Measurements from ENCODE around the gene MED15. TPM values are rescaled to one million over a fixed set of nuclear protein-coding genes. Genes with fewer than 3 reads are reported as not detected.

The MED15 gene
- polyA plus RNA-seq, 2 donors, result 31.0 to 55.9 TPM

GRCh38 chr22:20584029-20584871, 76.8 kb downstream of the MED15 start:
- H3K9me3 ChIP-seq (ENCODE audit: control insufficient read depth in 2 of 2, insufficient read depth in 1 of 2, low read depth in 1 of 2, low read length in 1 of 2), result no peaks in the 10 kb centered on the region
- peaks cover 8 to 36% of the 10 kb centered on the region in 2 donors for H3K4me1 ChIP-seq (ENCODE audit: control insufficient read depth in 2 of 2, insufficient read depth in 2 of 2, low read length in 1 of 2)
- H3K4me3 ChIP-seq (ENCODE audit: low read depth in 1 of 2, low read length in 2 of 2), result no peak overlapping the region
- 83 to 90% methylated on average over 12 of the region's 12 CpGs for WGBS, 2 donors
- no peak overlapping the region for H3K27ac ChIP-seq (ENCODE audit: low read depth in 2 of 2, low read length in 1 of 2)
- H3K27me3 ChIP-seq (ENCODE audit: control insufficient read depth in 1 of 2, insufficient read depth in 2 of 2, low read length in 2 of 2), result no peaks in the 10 kb centered on the region
- peaks cover 13 to 78% of the 10 kb centered on the region in 2 donors for H3K36me3 ChIP-seq (ENCODE audit: control insufficient read depth in 2 of 2, insufficient read depth in 2 of 2, low read length in 1 of 2)

- Histone ChIP-seq H3K36me3 (ENCODE audit: control insufficient read depth in 2 of 2, insufficient read depth in 2 of 2, low read length in 1 of 2) (peaks cover 13 to 70% of the 10 kb centered on the region in 2 donors), H3K27me3 (ENCODE audit: control insufficient read depth in 1 of 2, insufficient read depth in 2 of 2, low read length in 2 of 2) (no peaks in the 10 kb centered on the region), H3K4me1 (ENCODE audit: control insufficient read depth in 2 of 2, insufficient read depth in 2 of 2, low read length in 1 of 2) (peaks cover 8 to 39% of the 10 kb centered on the region in 2 donors), H3K9me3 (ENCODE audit: control insufficient read depth in 2 of 2, insufficient read depth in 1 of 2, low read depth in 1 of 2, low read length in 1 of 2) (no peaks in the 10 kb centered on the region), H3K27ac (ENCODE audit: low read depth in 2 of 2, low read length in 1 of 2) (peak overlapping the region in 1 of 2 donors; percentile 27), H3K4me3 (ENCODE audit: low read depth in 1 of 2, low read length in 2 of 2) (no peak overlapping the region)
- 75 to 85% methylated on average over 26 of the region's 26 CpGs for WGBS, 2 donors
Observed at GRCh38 chr22:20584872-20585638, 77.6 kb downstream of the MED15 start.

- Histone ChIP-seq H3K27ac (ENCODE audit: low read depth in 2 of 2, low read length in 1 of 2) (peak overlapping the region in 1 of 2 donors; percentile 45), H3K27me3 (ENCODE audit: control insufficient read depth in 1 of 2, insufficient read depth in 2 of 2, low read length in 2 of 2) (no peaks in the 10 kb centered on the region), H3K4me1 (ENCODE audit: control insufficient read depth in 2 of 2, insufficient read depth in 2 of 2, low read length in 1 of 2) (peaks cover 8 to 40% of the 10 kb centered on the region in 2 donors), H3K36me3 (ENCODE audit: control insufficient read depth in 2 of 2, insufficient read depth in 2 of 2, low read length in 1 of 2) (peaks cover 13 to 65% of the 10 kb centered on the region in 2 donors), H3K9me3 (ENCODE audit: control insufficient read depth in 2 of 2, insufficient read depth in 1 of 2, low read depth in 1 of 2, low read length in 1 of 2) (no peaks in the 10 kb centered on the region), H3K4me3 (ENCODE audit: low read depth in 1 of 2, low read length in 2 of 2) (no peak overlapping the region)
- WGBS, 2 donors, result 67 to 87% methylated on average over 12 of the region's 12 CpGs
Observed at GRCh38 chr22:20585639-20586402, 78.4 kb downstream of the MED15 start.

- H3K27ac ChIP-seq (ENCODE audit: low read depth in 2 of 2, low read length in 1 of 2), result no peak overlapping the region
- H3K4me1 ChIP-seq (ENCODE audit: control insufficient read depth in 2 of 2, insufficient read depth in 2 of 2, low read length in 1 of 2), result peaks cover 8 to 46% of the 10 kb centered on the region in 2 donors
- WGBS, 2 donors, result 56 to 57% methylated on average over 22 of the region's 22 CpGs
Observed at GRCh38 chr22:20586403-20586745, 79.0 kb downstream of the MED15 start.

GRCh38 chr22:20587206-20587958, 80.0 kb downstream of the MED15 start:
- Histone ChIP-seq H3K27ac (ENCODE audit: low read depth in 2 of 2, low read length in 1 of 2) (no peak overlapping the region), H3K9me3 (ENCODE audit: control insufficient read depth in 2 of 2, insufficient read depth in 1 of 2, low read depth in 1 of 2, low read length in 1 of 2) (no peaks in the 10 kb centered on the region), H3K36me3 (ENCODE audit: control insufficient read depth in 2 of 2, insufficient read depth in 2 of 2, low read length in 1 of 2) (peaks cover 13 to 56% of the 10 kb centered on the region in 2 donors), H3K4me3 (ENCODE audit: low read depth in 1 of 2, low read length in 2 of 2) (no peak overlapping the region), H3K4me1 (ENCODE audit: control insufficient read depth in 2 of 2, insufficient read depth in 2 of 2, low read length in 1 of 2) (peaks cover 8 to 52% of the 10 kb centered on the region in 2 donors), H3K27me3 (ENCODE audit: control insufficient read depth in 1 of 2, insufficient read depth in 2 of 2, low read length in 2 of 2) (no peaks in the 10 kb centered on the region)
- 66 to 73% methylated on average over 17 of the region's 17 CpGs for WGBS, 2 donors

More at GRCh38 chr22:20586403-20586745, 79.0 kb downstream of the MED15 start:
- Histone ChIP-seq H3K36me3 (ENCODE audit: control insufficient read depth in 2 of 2, insufficient read depth in 2 of 2, low read length in 1 of 2) (peaks cover 13 to 60% of the 10 kb centered on the region in 2 donors), H3K4me3 (ENCODE audit: low read depth in 1 of 2, low read length in 2 of 2) (no peak overlapping the region), H3K9me3 (ENCODE audit: control insufficient read depth in 2 of 2, insufficient read depth in 1 of 2, low read depth in 1 of 2, low read length in 1 of 2) (no peaks in the 10 kb centered on the region), H3K27me3 (ENCODE audit: control insufficient read depth in 1 of 2, insufficient read depth in 2 of 2, low read length in 2 of 2) (no peaks in the 10 kb centered on the region)

- Histone ChIP-seq H3K36me3 (ENCODE audit: control insufficient read depth in 2 of 2, insufficient read depth in 2 of 2, low read length in 1 of 2) (peaks cover 11 to 49% of the 10 kb centered on the region in 2 donors), H3K27ac (ENCODE audit: low read depth in 2 of 2, low read length in 1 of 2) (peak overlapping the region; percentile 3 to 60), H3K4me3 (ENCODE audit: low read depth in 1 of 2, low read length in 2 of 2) (no peak overlapping the region), H3K4me1 (ENCODE audit: control insufficient read depth in 2 of 2, insufficient read depth in 2 of 2, low read length in 1 of 2) (peaks cover 8 to 52% of the 10 kb centered on the region in 2 donors), H3K27me3 (ENCODE audit: control insufficient read depth in 1 of 2, insufficient read depth in 2 of 2, low read length in 2 of 2) (no peaks in the 10 kb centered on the region), H3K9me3 (ENCODE audit: control insufficient read depth in 2 of 2, insufficient read depth in 1 of 2, low read depth in 1 of 2, low read length in 1 of 2) (no peaks in the 10 kb centered on the region)
- 56 to 72% methylated on average over 7 of the region's 7 CpGs for WGBS, 2 donors
Observed at GRCh38 chr22:20588092-20588842, 80.9 kb downstream of the MED15 start.

- no peaks in the 10 kb centered on the region for H3K27me3 ChIP-seq (ENCODE audit: control insufficient read depth in 1 of 2, insufficient read depth in 2 of 2, low read length in 2 of 2)
- no peak overlapping the region for H3K4me3 ChIP-seq (ENCODE audit: low read depth in 1 of 2, low read length in 2 of 2)
- H3K4me1 ChIP-seq (ENCODE audit: control insufficient read depth in 2 of 2, insufficient read depth in 2 of 2, low read length in 1 of 2), result peaks cover 8 to 52% of the 10 kb centered on the region in 2 donors
- H3K27ac ChIP-seq (ENCODE audit: low read depth in 2 of 2, low read length in 1 of 2), result peak overlapping the region; percentile 3 to 60
- 35 to 60% methylated on average over 12 to 13 of the region's 13 CpGs for WGBS, 2 donors
- H3K9me3 ChIP-seq (ENCODE audit: control insufficient read depth in 2 of 2, insufficient read depth in 1 of 2, low read depth in 1 of 2, low read length in 1 of 2), result no peaks in the 10 kb centered on the region
- H3K36me3 ChIP-seq (ENCODE audit: control insufficient read depth in 2 of 2, insufficient read depth in 2 of 2, low read length in 1 of 2), result peaks cover 3 to 42% of the 10 kb centered on the region in 2 donors
Observed at GRCh38 chr22:20588843-20589581, 81.6 kb downstream of the MED15 start.
